Stimulated activated CD4-positive, alpha-beta T cell treated with anti-CD3 and anti-CD28 coated beads, Interleukin-12 subunit alpha, Interleukin-12 subunit beta, amount 100 ng/mL, for 4 hours (primary cell): ENCODE results near the gene GNPTG.
A peak's percentile ranks its signal among the peaks of the same experiment; 100 is the strongest.

ENCODE experiments used
- DNase-seq: peaks from one replicate; pipeline ENCODE4 v3.0.0-alpha.2; 2020

Gene GNPTG

DNA sequence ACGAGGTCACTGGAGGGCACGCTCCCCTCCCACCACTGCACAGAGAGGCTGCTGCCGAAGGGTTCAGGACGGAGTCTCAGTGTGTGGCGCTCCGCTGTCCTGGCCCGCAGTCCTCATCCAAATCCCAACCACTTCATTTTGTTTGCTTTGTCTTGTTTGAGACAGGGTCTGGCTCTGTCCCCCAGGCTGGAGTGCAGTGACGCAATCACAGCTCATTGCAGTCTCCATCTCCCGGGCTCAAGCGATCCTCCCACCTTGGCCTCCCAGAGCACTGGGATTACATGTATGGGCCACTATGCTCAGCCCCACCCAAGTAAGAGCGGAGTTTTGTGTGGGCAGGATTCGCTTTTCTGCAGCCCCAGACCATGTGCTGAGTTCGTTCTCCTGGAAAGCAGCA is 50.0 kb downstream of the GNPTG start:
- no peak for DNase-seq

- DNase-seq, result no peak
These were observed 51.3 kb downstream of the GNPTG start for GRCh38 chr16:1403036-1403435.

- DNase-seq, result no peak
These were observed 52.0 kb downstream of the GNPTG start for GRCh38 chr16:1403733-1404132.

DNA sequence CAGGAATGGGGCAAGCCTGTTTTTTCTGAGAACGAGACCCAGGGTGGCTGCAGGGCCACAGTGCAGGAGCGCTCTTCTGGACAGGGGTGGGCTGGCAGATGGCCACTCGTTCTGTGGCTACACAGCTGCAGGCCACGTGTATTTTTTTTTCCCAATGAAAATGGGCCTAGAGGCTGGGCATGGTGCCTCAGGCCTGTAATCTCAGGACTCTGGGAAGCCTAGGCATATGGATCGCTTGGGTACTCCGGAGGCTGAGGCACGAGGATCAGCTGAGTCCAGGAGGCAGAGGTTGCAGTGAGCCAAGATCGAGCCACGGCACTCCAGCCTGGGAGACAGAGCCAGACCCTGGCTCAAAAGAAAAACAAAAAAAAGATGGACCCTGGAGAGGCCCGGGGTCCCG is 56.0 kb downstream of the GNPTG start:
- DNase-seq, result no peak

DNA sequence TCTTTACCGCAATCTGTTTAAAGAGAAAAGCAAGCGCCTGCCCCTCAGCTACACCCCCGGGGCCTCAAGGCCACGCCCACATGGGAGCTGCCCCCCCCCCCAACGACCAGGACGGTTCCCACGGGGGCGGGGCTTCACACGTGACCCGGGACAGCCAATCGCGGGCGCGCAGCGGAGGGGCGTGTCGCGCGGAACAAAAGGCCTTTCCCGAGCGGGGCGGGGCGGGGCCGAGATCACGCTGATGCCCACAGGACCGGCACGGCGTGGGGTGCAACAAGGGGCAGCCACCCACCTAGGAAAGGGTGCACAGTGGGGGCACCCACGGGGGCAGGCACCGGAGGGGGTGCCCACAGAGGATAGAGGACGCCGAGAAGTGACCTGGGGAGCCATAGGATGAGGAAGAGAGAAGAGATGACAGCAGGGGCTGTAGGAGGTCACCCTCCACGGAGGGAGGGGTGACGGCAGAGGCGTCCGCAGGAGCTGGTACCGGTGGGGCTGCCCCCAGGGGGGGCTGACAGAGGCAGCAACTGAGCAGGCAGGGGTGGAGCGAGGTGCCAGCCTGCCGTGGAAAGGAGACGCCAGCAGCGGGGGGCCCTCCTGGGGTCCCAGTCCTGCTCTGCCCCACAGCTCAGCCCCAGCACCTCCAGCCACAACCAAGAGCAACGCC is 56.6 kb downstream of the GNPTG start:
- DNase-seq, result peak; percentile 97

DNA sequence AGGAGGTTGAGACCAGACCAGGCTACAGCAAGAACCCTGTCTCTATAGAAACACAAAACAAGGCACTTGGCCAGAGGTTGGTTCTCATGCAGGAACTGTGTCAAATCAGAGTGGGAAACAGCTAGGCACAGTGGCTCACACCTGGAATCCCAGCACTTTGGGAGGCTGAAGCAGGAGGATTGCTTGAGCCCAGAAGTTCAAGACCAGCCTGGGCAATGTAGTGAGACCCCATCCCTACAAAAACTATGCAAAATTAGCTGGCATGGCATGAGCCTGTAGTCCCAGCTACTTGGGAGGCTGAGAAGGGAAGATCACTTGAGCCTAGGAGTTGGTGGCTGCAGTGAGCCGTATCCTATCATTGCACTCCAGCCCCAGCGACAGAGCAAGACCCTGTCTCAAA is 61.1 kb downstream of the GNPTG start:
- DNase-seq, result no peak
